HG03432 (cell line): ENCODE measurements around the gene CBLB.

Experiments used
- ATAC-seq: cut with Tn5 transposase; IDR thresholded peaks from one replicate; pipeline ENCODE4 v1.9.1; 2021; ENCODE audit warnings: mild to moderate bottlenecking, moderate library complexity; ENCODE audit not compliant: unreplicated experiment

CBLB gene

GRCh38 chr3:105791919-105792786 lies 76.7 kb downstream of the CBLB start:
- no peak for ATAC-seq

DNA sequence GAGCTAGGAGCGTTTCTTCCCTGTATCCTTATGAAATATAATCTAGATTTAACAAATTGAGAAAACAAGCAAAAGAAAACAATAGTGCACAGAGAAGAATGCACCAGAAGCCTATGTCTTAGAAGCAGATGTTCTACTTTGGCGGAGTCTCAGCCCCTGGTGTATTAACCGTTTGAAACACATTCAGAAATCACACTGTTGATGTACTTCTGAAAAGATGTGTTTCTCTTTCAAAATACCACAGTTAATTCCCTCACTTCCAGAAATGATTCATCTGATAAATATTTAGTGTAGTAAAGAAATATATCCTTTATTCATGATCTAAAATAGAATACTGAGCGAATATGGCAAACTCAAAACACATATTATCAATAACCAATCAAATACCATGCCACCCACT lies 77.7 kb downstream of the CBLB start:
- ATAC-seq, result no peak

GRCh38 chr3:105790534-105790933 lies 78.3 kb downstream of the CBLB start:
- ATAC-seq, result no peak

GRCh38 chr3:105788593-105788992 lies 80.2 kb downstream of the CBLB start:
- no peak for ATAC-seq

- no peak for ATAC-seq
Observed at GRCh38 chr3:105787453-105787852, 81.4 kb downstream of the CBLB start.

- no peak for ATAC-seq
Observed at GRCh38 chr3:105786990-105787389, 81.8 kb downstream of the CBLB start.

DNA sequence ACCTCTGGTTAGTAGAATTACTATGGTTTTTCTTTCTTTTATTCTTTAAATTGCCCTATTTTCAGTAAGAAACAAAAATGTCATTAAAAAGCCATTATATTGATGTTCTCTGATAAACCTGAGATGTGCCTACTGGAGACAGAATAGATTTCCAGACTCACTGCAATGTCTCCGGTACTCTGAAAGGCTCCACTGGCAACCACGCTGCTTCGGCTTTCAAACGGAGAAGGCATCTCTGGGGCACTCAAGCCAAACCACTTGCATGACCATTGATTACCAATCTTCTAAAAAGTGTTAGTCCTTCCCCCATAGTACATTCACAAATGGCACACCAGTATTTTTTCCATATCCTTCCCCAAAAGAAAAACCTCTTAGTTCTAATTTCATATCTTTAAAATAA lies 82.6 kb downstream of the CBLB start:
- ATAC-seq, result no peak

- ATAC-seq, result no peak
Observed at GRCh38 chr3:105785803-105786202, 83.0 kb downstream of the CBLB start.

DNA sequence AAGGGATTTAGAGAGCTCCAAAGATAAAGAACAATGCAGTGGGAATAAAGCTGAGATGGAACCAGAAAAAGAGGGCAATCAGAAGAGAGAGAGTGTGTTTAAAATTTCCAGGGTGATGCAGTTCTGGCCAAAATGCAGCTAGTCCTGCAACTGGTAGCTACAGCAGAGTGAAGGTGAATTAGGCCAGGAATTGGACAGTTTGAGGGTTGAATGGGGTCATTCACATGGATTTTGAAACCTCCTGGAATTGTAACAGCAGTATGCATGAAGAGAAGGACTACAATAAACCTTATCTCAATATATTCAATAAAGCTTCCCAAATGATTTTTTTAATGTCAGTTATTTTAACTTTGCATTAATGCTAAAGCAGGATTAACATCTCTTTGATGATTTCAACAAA lies 85.2 kb downstream of the CBLB start:
- ATAC-seq, result no peak

DNA sequence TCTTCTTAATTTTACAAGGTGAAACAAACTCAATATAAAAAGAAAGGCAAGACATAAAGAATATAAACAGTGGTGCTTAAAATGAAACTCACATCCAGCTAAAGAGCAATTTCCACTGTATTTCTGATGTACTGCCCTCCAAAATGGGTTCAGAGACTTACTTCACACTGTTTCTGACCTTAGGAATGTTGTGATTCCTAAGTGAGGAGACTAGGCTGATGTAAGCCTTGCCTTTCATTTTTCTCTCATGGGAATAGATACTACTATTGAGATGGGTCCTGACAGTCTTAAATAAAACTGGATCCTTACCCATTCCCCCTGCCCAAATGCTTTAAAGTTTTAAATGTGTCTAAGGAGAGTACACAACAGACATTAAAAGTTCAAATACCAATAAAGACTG lies 86.9 kb downstream of the CBLB start:
- ATAC-seq, result no peak

- ATAC-seq, result no peak
Observed at GRCh38 chr3:105780107-105780506, 88.7 kb downstream of the CBLB start.

GRCh38 chr3:105775368-105775767 lies 93.4 kb downstream of the CBLB start:
- ATAC-seq, result no peak

DNA sequence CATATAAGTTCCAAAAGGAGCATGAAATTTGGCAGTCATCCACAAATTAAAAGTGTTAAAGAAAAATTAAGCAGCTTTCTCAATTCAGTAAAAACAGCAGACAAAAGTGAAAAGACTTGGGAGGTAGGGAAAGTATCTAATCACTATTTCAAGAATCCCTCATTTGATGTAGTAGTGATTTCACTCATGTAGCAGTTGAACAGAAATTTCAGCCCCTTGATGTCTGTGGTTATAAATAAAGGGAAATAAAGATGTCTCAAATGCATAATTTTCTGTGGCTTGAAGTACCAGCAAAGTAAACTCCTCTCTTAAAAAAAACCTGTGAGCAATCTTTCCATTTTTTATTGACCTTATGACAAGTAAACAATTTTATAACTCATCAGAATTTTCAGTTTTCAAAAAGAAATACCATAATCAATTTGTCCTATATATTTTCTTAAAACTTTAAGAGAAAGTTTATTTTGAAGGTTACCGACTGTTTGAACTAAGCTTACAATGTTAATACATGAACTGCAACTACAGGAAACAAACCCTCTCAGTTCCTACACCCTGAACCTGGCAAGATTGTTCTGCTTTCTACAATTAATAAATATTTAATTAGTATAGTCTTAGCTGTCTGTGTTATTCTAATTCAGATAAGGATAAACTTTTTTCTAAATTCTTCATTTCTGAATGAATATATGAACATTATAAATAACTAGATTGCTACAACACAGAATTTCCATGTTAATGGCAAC lies 94.2 kb downstream of the CBLB start:
- peak; percentile 58 for ATAC-seq

GRCh38 chr3:105773291-105773690 lies 95.5 kb downstream of the CBLB start:
- ATAC-seq, result no peak

DNA sequence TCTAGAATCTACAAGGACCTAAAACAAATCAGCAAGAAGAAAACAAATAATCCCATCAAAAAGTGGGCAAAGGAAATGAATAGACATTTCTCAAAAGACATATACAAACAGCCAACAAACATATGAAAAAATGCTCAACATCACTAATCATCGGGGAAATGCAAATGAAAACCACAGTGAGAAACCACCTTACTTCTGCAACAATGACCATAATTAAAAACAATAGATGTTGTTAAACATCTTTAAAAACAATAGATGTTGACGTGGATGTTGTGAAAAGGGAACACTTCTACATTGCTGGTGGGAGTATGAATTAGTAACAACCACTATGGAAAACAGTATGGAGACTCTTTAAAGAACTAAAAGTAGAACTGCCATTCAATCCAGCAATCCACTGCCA lies 96.2 kb downstream of the CBLB start:
- ATAC-seq, result no peak

DNA sequence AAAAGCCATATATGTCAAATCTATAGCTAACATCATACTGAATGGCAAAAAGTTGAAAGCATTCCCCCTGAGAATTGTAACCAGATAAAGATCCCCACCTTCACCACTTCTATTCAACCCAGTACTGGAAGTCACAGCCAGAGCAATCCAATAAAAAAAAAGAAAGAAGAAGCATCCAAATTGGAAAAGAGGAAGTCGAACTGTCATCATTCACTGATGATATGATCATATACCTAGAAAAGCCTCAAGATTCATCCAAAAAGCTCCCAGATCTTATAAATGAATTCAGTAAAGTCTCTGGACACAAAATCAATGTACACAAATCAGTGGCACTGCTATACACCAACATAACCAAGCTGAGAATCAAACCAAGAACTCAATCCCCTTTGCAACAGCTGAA lies 97.4 kb downstream of the CBLB start:
- ATAC-seq, result no peak

DNA sequence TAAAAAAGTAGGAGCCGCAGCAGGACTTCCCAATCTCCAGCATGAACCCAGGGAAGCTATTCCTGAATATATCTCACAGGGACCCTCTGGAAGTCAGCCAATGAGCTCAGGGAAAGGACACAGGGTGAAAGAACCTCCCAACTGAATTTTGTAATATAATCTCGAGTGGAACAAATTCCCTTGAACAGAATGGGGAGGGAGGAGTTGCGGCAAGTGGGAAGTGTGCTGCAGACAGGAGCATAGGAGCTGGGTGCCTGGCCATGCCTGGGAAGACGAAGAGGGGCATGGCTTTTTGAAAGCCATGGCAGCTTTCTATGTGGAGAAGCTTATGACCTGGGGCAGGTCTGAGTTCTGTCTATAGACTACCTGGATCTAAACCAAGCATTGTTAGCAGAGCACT lies 98.4 kb downstream of the CBLB start:
- ATAC-seq, result no peak

- no peak for ATAC-seq
Observed at GRCh38 chr3:105767776-105768175, 101.0 kb downstream of the CBLB start.

DNA sequence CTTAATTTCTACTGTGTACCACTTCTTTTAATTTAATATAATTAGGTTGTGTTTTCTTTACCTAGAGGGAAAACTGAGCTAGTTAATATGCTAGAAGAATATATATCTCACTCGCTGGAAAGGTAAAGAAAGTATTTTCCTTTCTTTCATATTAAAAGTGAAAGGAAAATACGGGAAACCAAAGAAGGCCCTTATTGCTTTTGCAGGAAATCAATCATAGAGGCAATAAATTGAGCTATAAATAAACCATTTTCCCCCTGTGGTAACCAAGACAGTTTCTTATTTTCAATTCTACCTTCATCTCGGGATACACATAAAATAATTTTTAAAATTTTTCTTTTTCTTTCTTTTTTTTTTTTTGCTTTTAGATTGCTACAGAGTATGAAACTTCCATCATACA lies 101.6 kb downstream of the CBLB start:
- no peak for ATAC-seq

- no peak for ATAC-seq
Observed at GRCh38 chr3:105765308-105765639, 103.5 kb downstream of the CBLB start.

DNA sequence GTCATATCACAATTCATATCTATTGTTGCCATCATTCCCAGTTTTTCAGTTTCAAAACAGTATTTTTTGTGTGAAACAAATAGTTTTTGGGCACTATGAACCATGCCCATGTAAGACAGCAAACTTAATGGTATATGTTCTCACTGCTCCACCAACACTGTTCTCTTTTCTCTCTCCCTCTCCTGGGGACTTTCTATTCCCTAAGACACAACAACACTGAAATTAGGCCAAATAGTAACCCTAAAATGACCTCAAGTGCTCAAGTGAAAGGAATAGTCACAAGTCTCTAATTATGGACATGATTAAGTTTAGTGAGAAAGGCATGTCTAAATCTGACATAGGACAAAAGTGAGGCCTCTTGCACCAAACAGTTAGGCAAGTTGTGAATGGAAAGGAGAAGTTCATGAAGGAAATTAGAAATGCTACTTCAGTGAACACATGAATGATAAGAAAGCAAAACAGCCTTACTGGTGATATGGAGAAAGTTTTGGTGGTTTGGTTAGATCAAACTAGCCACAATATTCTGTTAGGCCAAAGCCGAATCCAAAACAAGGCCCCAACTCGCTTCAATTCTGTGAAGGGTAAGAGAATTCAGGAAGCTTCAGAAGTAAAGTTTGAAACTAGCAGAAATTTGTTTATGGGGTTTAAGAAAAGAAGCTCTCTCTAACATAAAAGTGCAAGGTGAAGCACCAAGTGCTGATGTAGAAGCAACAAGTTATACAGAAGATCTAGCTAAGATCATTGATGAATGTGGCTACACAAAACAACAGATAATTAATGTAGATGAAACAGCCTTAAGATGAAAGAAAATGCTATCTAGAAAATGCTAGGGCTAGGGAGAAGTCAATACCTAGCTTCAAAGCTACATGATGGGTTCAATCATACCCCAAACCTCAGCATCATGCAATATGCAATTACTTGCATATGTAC lies 104.2 kb downstream of the CBLB start:
- ATAC-seq, result peak; percentile 54
